ENCODE data around the gene MCF2L. TPM values are rescaled to one million over a fixed set of nuclear protein-coding genes. Genes with fewer than 3 reads are reported as not detected.

MCF2L gene
- total RNA-seq, 1 donor from 2014 or later = 49.5 TPM

- DNase-seq = no peak
- ATAC-seq = no peak
- intact Hi-C loops (cut with micrococcal nuclease) = no loop called here
Observed at GRCh38 chr13:112961457-112962369, 7.3 kb upstream of the MCF2L start.

DNA sequence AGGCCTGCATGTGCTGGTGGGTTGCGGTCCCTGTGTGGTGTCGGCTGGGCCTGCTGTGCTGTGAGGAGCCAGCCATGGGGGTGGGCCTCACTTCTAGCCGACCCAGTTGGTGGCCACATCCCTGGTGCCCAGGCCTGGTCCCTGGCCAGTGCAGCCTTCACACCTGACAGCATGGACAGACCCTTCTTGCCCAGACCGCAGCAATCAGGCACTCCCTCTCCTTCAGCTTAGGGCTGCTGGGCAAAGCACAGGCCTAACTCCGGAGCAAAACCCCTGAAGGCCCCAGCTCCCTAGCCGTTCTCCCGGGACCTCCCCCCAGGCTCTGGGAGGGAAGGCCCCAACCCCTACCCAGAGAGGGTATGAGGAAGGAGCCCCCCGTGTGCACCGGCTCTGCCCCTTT lies 6.6 kb upstream of the MCF2L start:
- intact Hi-C loops (cut with micrococcal nuclease) = no loop called here
- DNase-seq = no peak
- ATAC-seq = no peak

- DNase-seq = no peak
- ATAC-seq = no peak
- intact Hi-C loops (cut with micrococcal nuclease) = no loop called here
Observed at GRCh38 chr13:112962911-112963625, 5.9 kb upstream of the MCF2L start.

- intact Hi-C loops (cut with micrococcal nuclease) = no loop called here
- no peak for DNase-seq
- no peak for ATAC-seq
Observed at GRCh38 chr13:112963641-112964040, 5.4 kb upstream of the MCF2L start.

DNA sequence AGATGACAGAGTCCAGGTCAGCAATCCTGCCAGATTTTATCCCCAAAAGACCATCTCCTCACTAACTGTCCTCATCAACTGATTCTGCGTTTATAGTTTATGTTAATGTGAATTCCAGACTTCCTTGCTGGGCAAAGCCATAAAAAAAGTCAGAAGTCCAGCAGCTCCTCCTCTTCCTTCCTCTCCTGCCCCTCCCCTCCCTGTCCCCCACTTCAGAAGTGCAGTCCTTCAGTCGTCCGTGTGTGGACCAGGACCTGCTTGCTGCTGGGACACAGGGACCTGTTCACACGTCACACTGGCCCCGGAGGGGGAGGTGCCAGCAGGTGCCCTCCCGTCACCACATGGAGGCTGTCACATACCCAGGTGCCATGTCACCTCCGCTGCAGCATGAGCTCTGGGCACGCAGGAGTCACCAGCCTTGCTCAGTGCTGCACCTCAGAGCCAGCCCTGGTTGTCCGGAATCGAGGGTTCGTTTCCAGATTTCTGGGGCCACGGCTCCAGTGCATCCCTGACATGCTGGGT lies 4.0 kb upstream of the MCF2L start:
- intact Hi-C loops (cut with micrococcal nuclease) = no loop called here
- DNase-seq (no peak), ATAC-seq (peak; percentile 22)

- ATAC-seq (no peak), DNase-seq (no peak)
- intact Hi-C loops (cut with micrococcal nuclease) = no loop called here
Observed at GRCh38 chr13:112965573-112966115, 3.4 kb upstream of the MCF2L start.

DNA sequence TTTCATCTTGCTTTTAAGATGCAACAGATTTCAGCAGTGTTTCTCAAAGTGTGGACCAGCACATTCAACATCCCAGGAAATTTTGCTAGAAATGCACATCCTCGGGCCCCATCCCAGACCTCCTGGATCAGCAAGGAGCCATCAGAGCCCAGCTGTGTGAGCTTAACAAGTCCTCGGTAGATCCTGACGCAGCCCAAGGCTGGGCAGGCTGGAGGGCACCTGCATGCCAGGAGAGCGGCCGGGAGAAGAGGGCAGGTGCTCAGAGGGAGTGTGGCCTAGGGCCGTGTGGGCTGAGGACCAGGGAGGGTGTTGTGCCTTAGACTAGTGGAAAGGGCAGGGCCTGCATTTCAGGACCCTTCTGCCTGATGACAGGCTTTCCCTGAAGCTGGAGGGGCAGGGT lies 2.2 kb upstream of the MCF2L start:
- no peak for DNase-seq
- no peak for ATAC-seq
- intact Hi-C loops (cut with micrococcal nuclease) = no loop called here

GRCh38 chr13:112967686-112968379 lies 1.2 kb upstream of the MCF2L start:
- DNase-seq (no peak), ATAC-seq (no peak)
- intact Hi-C loops (cut with micrococcal nuclease) = no loop called here

- DNase-seq = peak; percentile 79
- peak; percentile 77 for ATAC-seq
- intact Hi-C loops (cut with micrococcal nuclease) = no loop called here
Observed at GRCh38 chr13:112968380-112968909, 569 bp upstream of the MCF2L start.

DNA sequence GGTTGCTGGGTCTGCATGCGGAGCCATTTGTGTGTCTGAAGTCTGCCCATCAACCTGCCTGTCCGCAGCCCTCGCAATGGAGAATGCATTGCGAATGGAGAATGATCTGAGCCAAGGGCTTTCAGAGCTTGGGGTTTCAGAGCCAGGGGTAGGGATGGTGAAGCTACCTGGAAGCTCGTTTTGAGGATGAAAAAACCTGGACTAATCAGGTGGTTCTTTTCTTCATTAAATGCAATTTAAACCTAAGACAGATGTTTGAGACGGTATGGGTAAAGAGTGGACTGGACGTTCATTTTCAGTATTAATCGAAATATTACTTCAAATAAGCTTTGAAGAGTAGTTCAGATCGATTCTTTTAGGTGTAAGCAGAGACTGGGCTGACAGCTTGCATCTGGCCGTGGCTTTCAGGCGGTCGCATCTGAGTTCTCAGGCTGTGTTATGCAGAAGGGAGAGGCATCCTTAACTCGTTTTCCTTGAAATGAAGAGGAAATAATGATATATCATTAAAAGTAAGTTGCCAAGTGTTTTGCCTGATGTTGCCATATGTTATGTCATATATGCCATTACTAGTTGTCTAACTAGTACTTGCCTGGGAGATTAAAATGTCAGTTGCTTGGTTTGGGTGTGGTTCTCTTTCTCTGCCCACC lies 801 bp downstream of the MCF2L start:
- peak; percentile 5 for ATAC-seq
- intact Hi-C loops (cut with micrococcal nuclease) = no loop called here
- DNase-seq = no peak

- no peak for DNase-seq
- intact Hi-C loops (cut with micrococcal nuclease) = no loop called here
- ATAC-seq = no peak
Observed at GRCh38 chr13:112970552-112971287, 1.7 kb downstream of the MCF2L start.

DNA sequence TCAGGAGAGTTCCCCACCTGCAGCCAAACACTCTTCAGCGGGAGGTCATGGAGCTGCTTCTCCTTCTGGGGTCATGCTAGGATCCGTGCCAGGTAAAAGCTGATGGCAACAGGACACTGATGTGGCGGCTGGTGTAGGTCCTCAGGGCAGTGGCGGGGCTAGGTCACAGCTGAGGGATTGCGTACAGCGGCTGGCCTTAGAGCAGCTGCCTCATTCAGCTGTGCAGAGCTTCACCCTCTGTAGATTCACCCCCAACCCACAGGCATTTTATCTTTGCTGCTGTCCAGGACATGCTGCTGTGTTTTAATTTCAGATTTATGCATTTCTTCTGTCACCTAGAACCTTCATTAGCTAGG lies 2.3 kb downstream of the MCF2L start:
- ATAC-seq = no peak
- no peak for DNase-seq
- intact Hi-C loops (cut with micrococcal nuclease) = no loop called here

GRCh38 chr13:112972258-112972657 lies 3.2 kb downstream of the MCF2L start:
- intact Hi-C loops (cut with micrococcal nuclease) = no loop called here
- ATAC-seq (no peak), DNase-seq (no peak)

- intact Hi-C loops (cut with micrococcal nuclease) = no loop called here
- no peak for ATAC-seq
- DNase-seq = peak; percentile 35
Observed at GRCh38 chr13:112972867-112973576, 4.0 kb downstream of the MCF2L start.

DNA sequence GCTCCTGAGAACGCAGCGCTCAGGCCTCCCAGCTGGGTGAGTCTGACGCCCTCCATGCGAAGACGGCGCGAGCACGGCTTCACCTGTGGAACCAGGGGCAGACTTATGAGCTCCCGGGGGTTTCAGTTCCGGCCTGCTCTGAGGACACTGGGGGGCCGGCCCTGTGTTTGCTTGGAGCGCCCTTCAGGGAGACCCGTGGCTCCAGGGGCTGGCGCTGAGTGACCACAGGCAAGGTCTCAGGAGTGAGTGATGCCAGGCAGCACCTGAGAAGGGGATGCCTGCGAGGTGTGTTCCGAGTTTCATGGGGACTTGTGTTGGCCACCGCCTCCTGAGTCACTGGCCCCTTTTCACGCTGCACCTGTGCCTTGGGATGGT lies 4.5 kb downstream of the MCF2L start:
- no peak for DNase-seq
- intact Hi-C loops (cut with micrococcal nuclease) = no loop called here
- ATAC-seq = no peak

DNA sequence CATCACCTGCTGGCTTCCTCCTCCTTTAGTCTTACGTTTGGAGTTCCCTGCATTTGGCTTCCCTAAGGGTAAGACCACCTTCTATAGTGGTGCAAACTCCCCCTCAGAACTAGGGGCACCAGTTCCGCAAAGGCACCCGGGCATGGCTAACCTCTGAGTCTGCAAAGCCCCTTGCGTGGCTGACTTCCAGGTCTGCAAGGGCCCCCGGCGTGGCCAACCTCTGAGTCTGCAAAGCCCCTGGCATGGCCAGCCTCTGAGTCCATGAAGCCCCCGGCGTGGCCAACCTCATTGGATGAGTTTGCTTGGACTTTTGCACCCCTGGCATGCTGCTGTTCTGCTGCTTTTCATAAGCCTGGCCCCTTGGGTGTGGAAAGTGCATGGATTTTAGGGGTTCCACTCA lies 5.1 kb downstream of the MCF2L start:
- intact Hi-C loops (cut with micrococcal nuclease) = no loop called here
- DNase-seq (no peak), ATAC-seq (no peak)

GRCh38 chr13:112974671-112975070 lies 5.7 kb downstream of the MCF2L start:
- intact Hi-C loops (cut with micrococcal nuclease) = no loop called here
- ATAC-seq (no peak), DNase-seq (no peak)
